ENCODE measurements around the gene CBARP.
A peak's percentile ranks its signal among the peaks of the same experiment; 100 is the strongest.

Gene CBARP

DNA sequence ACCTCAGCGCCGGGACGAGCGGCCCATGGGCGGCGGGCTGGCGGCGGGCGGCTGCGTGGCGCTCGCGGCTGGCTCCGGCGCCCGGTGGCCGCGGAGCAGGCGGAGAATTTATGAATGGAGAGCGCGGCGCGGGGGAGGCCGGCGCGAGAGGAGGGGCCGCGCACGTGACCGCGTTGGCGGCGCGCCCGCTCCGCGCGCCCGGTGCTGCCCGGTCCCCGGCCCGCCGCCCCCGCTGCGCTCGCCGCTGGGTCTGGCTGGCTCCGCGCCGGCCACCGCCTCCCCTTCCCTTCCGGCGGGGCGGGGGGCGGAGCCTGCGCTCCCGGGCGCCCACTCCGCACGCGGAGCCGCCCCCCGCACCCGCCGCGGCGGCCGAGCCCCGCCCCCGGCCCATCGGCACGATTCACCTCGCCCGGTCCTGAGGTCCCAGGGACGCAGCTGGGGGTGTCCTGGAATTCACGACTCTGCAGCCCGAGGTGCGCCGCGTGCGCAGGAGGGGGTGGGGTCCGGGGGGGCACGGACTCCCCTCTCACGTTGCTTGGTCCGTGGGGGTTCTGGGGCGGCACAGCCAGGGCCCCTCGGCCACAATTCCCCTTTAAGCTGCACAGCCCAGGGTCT lies at the start of gene CBARP:
Gene CBARP, minus strand, starts transcription at position 252 of the 615 bp plus-strand sequence. CDS start 1,905 bp downstream, outside the sequence.
- peak within 1 kb of the TSS; percentile 69 for H3K4me3 ChIP-seq (ENCODE audit: low read depth, low read length)

GRCh38 chr19:1286487-1287353 lies 48.9 kb upstream of the CBARP start:
- H3K4me3 ChIP-seq (ENCODE audit: low read depth, low read length), result peak overlapping the region; percentile 17

- peak within 1 kb of the TSS; percentile 17 for H3K4me3 ChIP-seq (ENCODE audit: low read depth, low read length)
Measured at GRCh38 chr19:1285737-1286360, 48.0 kb upstream of the CBARP start, which contains the start of gene EFNA2. TSS of gene EFNA2 (plus strand) at chr19:1285873. CDS start at chr19:1286169, 296 bp downstream.

DNA sequence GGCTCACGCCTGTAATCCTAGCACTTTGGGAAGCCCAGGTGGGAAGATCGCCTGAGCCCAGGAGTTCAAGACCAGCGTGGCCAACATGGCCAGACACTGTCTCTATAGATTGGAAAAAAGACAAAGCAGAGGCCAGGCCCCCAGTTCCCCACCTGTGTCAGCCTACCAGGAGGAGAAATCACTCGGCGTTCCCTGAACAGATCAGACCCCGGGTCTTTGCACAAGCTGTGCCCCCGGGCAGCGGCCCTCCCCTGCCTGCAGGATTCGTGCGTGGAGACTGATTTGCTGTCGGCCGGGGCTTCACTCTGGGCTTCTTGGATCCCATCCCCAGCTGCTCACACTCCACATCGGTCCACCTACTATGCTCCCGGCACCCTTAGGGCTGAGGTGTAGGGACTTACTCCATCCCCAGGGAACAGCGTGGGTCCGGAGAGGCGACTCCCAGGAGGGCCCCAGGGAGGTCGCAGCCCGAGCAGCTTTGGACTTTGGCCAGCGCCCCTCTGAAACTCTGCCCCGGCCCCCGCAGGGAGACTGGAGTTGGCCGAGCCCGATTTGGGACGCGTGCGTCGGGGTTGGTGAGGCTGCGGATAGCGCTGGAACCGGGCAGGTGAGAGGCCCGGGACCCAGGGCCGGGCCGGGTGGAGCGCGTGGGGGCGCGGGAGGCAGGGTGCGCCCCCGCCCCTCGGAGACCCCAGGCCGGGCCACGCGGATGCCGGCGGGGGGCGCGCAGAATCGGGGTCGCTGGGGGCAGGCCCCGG lies 47.4 kb upstream of the CBARP start:
- peak overlapping the region; percentile 1 for H3K4me3 ChIP-seq (ENCODE audit: low read depth, low read length)

DNA sequence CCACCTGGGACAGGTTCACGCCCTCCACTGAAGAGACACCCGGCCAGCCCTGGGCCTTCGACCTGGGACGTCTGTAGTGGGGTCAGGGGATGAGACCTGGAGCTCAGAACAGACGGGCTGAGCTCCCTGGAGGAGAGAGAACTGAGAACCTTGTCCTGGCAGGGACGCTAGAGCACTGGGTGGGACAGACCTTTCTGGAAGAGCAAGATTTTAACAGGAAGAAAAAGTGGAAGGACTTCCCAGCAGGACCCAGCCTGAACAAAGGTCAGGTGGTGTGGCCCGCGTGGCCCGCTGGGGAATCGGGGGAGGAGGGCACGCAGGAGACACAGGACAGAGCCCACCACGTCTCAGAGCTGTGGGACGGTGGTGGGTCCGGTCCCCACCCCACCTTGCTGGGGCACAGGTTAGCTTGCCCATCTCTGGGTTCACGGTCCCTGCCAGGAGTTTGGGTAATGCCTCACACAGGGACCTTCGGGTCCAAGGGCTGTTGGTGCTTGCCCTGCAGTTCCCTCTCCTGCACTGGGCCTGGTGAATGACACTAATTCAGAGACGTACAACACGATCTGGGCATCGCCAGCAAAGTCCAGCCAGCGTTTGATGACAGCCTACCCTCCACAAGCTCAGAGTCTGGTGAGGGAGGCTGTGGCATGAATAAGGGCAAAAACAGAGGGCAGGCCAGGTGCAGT lies 46.6 kb upstream of the CBARP start:
- H3K4me3 ChIP-seq (ENCODE audit: low read depth, low read length), result no peak overlapping the region

DNA sequence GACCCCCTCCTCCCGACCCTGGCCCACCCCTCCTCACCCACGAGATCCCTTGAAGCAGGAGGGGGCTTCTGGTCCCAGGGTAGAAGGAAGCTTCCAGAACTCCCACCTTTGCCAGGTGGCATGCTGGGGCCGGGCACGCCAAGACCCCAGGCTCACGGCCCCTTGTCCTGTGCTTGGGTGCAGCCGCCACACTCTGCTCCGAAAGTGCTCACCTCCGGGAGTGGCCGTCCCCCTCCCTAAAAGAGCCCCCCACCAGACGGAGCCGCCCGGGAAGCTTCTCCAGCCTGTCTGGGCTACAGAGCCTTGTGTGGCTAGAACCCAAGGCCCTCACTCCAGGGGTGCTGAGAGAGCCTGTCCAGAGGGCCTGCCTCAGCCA lies 46.1 kb upstream of the CBARP start:
- H3K4me3 ChIP-seq (ENCODE audit: low read depth, low read length), result no peak overlapping the region

- no peak overlapping the region for H3K4me3 ChIP-seq (ENCODE audit: low read depth, low read length)
Measured at GRCh38 chr19:1283207-1283916, 45.6 kb upstream of the CBARP start.

- H3K4me3 ChIP-seq (ENCODE audit: low read depth, low read length), result no peak overlapping the region
Measured at GRCh38 chr19:1282588-1283206, 44.9 kb upstream of the CBARP start.

- H3K4me3 ChIP-seq (ENCODE audit: low read depth, low read length), result no peak overlapping the region
Measured at GRCh38 chr19:1281569-1282287, 43.9 kb upstream of the CBARP start.

DNA sequence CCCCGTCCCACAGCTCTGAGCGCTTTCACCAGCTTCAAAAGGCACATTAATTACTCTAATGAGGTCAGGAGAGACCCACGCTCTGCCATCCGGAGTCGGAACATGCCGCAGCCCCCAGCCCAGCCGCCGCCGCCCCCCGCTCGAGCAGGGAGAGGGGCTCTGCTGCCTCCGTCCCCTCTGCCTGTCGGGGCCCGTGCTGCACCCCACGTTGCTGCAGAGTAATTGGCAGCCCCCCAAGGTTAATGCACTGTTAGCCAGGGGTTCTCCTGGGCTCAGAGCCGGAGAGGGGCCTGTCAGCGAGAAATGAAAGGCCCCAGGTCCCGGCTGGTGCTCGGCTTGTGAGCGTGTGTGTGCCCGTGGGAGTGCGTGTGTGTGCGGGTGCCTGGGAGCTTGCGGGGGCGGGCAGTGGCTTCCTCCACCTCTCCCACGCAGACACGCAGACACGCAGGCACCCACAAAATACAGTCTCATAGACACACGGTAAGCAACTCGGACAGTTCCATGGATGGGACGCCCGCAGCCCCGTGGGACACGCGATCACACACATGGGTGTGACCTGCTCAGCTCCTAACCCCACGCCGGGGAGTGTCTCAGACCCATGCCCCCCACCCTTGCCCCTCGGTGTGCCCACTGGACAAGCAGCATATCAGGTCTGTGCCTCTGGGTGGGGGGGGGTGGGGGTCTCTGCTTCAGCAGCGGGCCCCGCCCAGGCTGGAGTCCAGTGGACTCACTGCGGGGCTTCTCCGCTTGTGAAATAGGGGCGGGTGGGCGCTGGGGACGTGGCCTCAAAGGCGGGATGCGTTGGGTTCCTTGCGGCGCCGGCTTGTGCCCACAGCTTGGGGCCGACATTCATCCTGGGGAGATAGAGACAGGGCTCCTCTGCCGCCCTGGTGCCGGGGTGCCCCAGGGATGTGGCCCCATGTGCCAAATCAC lies 43.1 kb upstream of the CBARP start:
- no peak overlapping the region for H3K4me3 ChIP-seq (ENCODE audit: low read depth, low read length)

DNA sequence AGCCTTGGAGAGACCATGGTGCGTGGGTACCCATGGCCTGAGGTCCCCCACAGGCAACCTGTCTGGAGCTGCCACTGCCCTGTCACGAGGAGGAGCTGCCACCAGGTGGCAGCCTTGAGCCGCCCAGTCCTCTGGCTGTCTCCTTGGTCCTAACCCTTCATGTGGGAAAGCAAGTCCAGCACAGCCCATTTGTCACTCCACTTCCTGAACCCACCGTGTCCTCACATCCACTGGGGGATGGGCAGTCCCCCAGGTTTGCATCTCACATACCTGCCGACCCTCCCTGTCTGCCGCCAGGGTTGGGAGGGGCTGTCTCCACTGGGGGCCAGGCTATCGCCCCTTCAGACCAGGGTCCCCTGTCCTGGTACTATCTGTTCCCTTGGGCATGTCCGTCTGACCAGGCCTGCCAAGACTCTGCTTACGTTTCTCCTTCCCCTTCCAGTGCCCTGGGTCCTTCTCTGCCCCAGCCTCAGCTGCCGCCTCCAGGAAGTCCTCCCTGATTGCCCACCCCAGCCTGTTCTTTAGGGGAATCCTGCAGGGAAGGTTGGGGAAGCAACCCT lies 42.1 kb upstream of the CBARP start:
- no peak overlapping the region for H3K4me3 ChIP-seq (ENCODE audit: low read depth, low read length)

GRCh38 chr19:1278713-1279660 lies 41.2 kb upstream of the CBARP start:
- no peak overlapping the region for H3K4me3 ChIP-seq (ENCODE audit: low read depth, low read length)

- no peak overlapping the region for H3K4me3 ChIP-seq (ENCODE audit: low read depth, low read length)
Measured at GRCh38 chr19:1278074-1278473, 40.3 kb upstream of the CBARP start.

DNA sequence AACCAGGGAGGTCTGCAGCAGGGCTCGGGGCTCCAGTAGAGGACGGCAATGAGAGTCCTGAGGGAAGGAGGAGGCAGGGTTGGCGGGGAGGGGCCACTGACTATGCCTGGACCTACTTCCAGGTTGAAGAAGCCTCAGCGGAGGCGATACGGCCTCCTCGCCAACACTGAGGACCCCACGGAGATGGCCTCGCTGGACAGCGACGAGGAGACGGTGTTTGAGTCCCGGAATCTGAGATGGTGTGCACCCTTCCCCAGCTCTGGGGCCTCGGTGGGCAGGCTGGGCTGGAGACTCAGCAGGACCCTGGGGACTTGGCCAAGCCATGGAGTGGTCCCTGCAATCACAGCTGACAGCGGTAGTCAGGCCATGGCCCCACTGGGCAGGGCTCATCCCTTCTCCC lies 39.3 kb upstream of the CBARP start:
- no peak overlapping the region for H3K4me3 ChIP-seq (ENCODE audit: low read depth, low read length)

DNA sequence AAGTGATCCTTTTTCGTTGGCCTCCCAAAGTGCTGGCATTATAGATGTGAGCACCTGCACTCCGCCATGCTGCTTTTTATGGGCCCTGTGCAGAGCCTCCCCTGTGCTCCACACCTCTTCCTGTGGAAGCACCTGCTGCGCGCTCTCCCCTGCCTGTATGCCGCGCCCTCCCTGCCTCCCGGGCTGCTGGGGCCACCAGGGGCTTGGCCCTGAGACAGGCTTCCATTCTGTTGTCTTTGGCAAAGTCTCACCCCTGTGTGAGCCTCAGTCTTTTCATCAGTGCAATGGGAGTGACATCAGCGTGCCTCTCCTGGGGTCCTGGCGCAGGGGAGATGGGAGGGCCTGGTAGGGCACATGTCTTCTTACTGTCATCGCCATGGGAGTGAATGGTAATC lies 38.8 kb upstream of the CBARP start:
- no peak overlapping the region for H3K4me3 ChIP-seq (ENCODE audit: low read depth, low read length)

DNA sequence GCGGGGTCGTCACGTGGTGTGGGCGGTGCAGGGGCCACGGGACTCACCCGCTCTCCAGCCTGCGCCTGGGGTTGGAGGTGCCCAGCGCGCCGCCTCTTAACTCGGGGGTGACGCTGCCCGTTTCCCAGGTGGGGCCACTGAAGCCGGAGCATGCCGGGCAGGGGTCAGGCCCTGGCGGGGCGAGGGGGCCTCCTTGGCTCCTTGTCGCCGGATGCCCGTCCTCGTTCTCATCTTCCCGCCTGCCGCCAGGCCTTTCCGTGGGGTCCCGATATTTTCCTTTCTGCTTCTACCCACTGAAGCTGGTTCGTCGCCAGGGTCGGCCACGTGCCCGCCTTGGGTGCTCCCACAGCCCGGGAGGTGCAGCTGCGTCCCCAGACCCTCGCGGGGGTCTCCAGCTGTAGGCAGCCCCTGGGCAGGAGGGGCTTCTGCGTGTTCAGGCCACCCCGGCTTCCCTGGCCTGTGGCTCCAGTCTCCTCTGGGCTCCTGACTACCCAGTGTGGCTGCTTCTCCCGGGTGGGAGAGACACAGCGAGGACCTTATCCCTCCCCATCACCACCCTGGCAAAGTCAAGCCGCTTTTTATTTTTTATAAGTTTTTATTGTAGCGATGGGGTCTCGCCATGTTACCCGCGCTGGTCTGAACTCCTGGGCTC lies 38.3 kb upstream of the CBARP start:
- peak overlapping the region; percentile 64 for H3K4me3 ChIP-seq (ENCODE audit: low read depth, low read length)
